A673 (cell line): ENCODE data around the gene TMEM255B. TPM values are rescaled to one million over a fixed set of nuclear protein-coding genes. Genes with fewer than 3 reads are reported as not detected.

ENCODE experiments used
- BruUV-seq: library from RNA; stranded (reverse); fragments of 400-500 nt; replicated peaks from 2 replicates; lab custom pipeline; 2021; lab: Mats Ljungman, UMichigan
- CTCF ChIA-PET: fragments of 300-600 bp; sonication (Branson Sonifier 250); formaldehyde crosslinking; loops from one replicate; lab custom pipeline; 2022; ENCODE audit warnings: antibody characterized with exemption; lab: Charles Lee
- POLR2A ChIA-PET: fragments of 300-600 bp; sonication (Branson Sonifier 250); formaldehyde crosslinking; loops from one replicate; lab custom pipeline; 2022; ENCODE audit warnings: antibody characterized with exemption; ENCODE audit not compliant: low non-redundant PET; lab: Charles Lee
- DNase-seq: peaks from one replicate; pipeline ENCODE4 v3.0.0-alpha.2; 2015; ENCODE audit warnings: low spot score
- H3K27ac ChIP-seq: fragments of 200-600 bp; sonication (generic); 2 replicates; pipeline ENCODE4 v1.5.1; 2016; ENCODE audit warnings: mixed run types, low read depth, mild to moderate bottlenecking, mixed read lengths, antibody characterized with exemption, low read length; ENCODE audit not compliant: poor library complexity, severe bottlenecking
- H3K27me3 ChIP-seq: fragments of 200-600 bp; sonication (generic); replicated peaks from 2 replicates; pipeline ENCODE4 v1.6.1; 2017; ENCODE audit warnings: mixed run types, low read depth, mild to moderate bottlenecking, mixed read lengths, antibody characterized with exemption, low read length; ENCODE audit not compliant: insufficient read depth, poor library complexity
- H3K36me3 ChIP-seq: fragments of 200-600 bp; sonication (generic); 2 replicates; pipeline ENCODE4 v1.6.1; 2016; ENCODE audit warnings: mixed run types, mild to moderate bottlenecking, mixed read lengths, antibody characterized with exemption, low read length; ENCODE audit not compliant: insufficient read depth, poor library complexity, severe bottlenecking
- H3K4me1 ChIP-seq: fragments of 200-600 bp; sonication (generic); 2 replicates; pipeline ENCODE4 v1.6.1; 2017; ENCODE audit warnings: mixed run types, mild to moderate bottlenecking, mixed read lengths, antibody characterized with exemption, low read length; ENCODE audit not compliant: insufficient read depth, poor library complexity, severe bottlenecking
- H3K4me3 ChIP-seq: fragments of 200-600 bp; sonication (generic); 2 replicates; pipeline ENCODE4 v1.5.1; 2016; ENCODE audit warnings: low read depth, mixed run types, mild to moderate bottlenecking, mixed read lengths, low read length; ENCODE audit not compliant: poor library complexity, severe bottlenecking
- H3K9me3 ChIP-seq: fragments of 200-600 bp; sonication (generic); 2 replicates; pipeline ENCODE4 v1.6.1; 2016; ENCODE audit warnings: mixed run types, low read depth, mild to moderate bottlenecking, mixed read lengths, antibody characterized with exemption, low read length; ENCODE audit not compliant: poor library complexity, severe bottlenecking
- CTCF ChIP-seq: fragments of 300-800, 200-600 bp; sonication (generic); conservative IDR thresholded peaks from 2 replicates; pipeline ENCODE4 v1.5.1; 2017; ENCODE audit warnings: low read depth, mild to moderate bottlenecking, antibody characterized with exemption, low read length, moderate library complexity, mixed read lengths
- EZH2 ChIP-seq: fragments of 200-600 bp; sonication (generic); IDR thresholded peaks from 2 replicates; pipeline ENCODE4 v1.6.1; 2017; ENCODE audit warnings: borderline replicate concordance, low read depth, mild to moderate bottlenecking, mixed read lengths, antibody characterized with exemption, low read length; ENCODE audit not compliant: poor library complexity, severe bottlenecking
- intact Hi-C: fragments of 100-400 bp; cut with micrococcal nuclease; formaldehyde crosslinking; loops from one replicate; pipeline ENCODE4 v1.10.0; 2022; ENCODE audit not compliant: unreplicated experiment
- total RNA-seq: library from RNA; stranded (reverse); gene quantifications from 2 replicates; pipeline ENCODE4 v1.2.3, GENCODE V29; 2021

Gene TMEM255B
- total RNA-seq, 1 experiment from 2014 or later, result 0.06 TPM

DNA sequence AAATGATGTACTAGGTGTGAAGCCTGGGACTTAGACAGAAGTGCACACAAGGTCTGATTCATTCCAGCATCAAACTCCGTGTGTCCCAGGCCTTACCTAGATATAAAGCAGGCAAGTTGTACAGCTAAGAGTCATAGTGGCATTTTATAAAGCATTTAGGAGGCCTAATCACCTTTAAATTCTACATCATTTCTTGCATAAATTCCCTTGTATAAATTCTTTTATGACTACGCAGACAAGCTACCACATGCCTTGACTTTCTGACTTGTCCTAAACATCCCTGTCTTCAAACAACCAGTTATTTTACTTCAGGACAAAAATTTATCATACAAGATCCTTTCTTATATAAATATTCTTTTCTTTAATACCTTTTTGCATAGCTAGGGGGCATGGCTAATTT is 22.5 kb downstream of the TMEM255B start:
- TF ChIP-seq EZH2 (no peak), CTCF (no peak; the same call in 1 of the 2 replicates)
- H3K9me3 ChIP-seq, result no peaks in the 10 kb centered on the region
- no TSS peak for BruUV-seq
- DNase-seq, result no peak
- no peaks in the 10 kb centered on the region for H3K36me3 ChIP-seq
- ChIA-PET POLR2A (no interaction called here), CTCF (no interaction called here)
- intact Hi-C loops, result no loop called here
- no peak overlapping the region for H3K4me3 ChIP-seq
- H3K27me3 ChIP-seq, result peaks cover 74% of the 10 kb centered on the region
- no peak overlapping the region for H3K27ac ChIP-seq
- no peaks in the 10 kb centered on the region for H3K4me1 ChIP-seq

DNA sequence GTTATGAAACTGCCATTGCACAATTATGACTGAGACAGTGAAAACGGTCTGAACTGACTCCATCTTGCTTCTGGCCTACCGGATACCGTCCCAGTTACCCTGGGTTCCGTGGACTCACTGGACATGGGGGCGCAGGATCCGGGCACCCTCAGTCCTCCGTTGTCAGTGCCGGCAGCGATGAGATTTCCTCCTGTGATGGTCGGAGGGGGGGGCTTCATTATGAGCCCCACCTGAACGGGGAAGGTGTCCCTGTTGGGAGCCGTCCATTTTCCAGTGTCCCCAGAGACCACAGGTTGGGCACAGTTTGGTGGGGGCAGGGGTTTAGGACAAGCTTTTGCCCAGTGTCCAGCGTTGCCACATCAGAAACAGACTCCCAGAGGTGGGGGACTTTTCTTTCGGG is 23.4 kb downstream of the TMEM255B start:
- CTCF ChIA-PET, result no interaction called here
- Histone ChIP-seq H3K27me3 (peaks cover 69% of the 10 kb centered on the region), H3K36me3 (no peaks in the 10 kb centered on the region), H3K9me3 (no peaks in the 10 kb centered on the region), H3K4me3 (no peak overlapping the region), H3K27ac (no peak overlapping the region), H3K4me1 (no peaks in the 10 kb centered on the region)
- BruUV-seq, result no TSS peak
- POLR2A ChIA-PET, result no interaction called here
- DNase-seq, result no peak
- intact Hi-C loops, result no loop called here
- no peak for TF ChIP-seq CTCF

DNA sequence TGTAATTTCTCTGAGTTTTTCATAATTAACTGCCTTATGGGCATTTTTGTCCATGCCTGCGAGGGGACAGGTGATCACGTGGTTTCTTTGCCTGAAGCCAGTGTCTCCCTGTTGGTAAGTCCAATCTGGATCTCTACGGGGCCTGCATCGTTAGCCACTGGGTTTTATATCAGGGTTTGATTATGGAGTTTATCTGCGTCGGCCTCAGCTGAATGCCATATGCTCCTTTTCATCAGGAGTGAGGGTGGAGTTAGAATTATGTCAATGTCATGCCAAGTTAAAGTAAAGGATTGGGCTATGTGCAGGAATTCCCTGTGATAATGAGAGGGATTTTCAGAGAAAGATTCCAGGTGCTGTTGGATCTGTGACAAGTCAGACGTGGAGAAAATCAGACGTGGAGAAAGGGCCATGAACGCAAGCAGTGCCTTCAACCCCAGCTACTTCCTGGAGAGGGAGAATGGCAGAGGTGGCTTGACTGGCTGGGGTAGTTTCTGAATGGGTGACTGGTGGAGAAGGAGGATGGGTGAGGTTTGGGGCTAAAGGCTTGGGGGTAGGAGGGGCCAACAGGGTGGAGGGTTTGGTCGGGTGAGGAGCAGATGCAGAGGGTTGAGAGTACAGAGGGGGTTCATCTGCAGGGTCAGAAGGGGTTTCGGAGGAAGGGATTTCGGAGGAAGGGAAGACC is 24.3 kb downstream of the TMEM255B start:
- CTCF ChIA-PET, result no interaction called here
- Histone ChIP-seq H3K36me3 (no peaks in the 10 kb centered on the region), H3K9me3 (no peaks in the 10 kb centered on the region), H3K27ac (no peak overlapping the region), H3K27me3 (peaks cover 69% of the 10 kb centered on the region), H3K4me1 (no peaks in the 10 kb centered on the region), H3K4me3 (no peak overlapping the region)
- POLR2A ChIA-PET, result no interaction called here
- no peak for TF ChIP-seq CTCF
- no peak for TF ChIP-seq EZH2
- no peak for DNase-seq
- BruUV-seq, result no TSS peak
- intact Hi-C loops, result no loop called here
